ENCODE results near the gene CBLL1.

The CBLL1 gene

DNA sequence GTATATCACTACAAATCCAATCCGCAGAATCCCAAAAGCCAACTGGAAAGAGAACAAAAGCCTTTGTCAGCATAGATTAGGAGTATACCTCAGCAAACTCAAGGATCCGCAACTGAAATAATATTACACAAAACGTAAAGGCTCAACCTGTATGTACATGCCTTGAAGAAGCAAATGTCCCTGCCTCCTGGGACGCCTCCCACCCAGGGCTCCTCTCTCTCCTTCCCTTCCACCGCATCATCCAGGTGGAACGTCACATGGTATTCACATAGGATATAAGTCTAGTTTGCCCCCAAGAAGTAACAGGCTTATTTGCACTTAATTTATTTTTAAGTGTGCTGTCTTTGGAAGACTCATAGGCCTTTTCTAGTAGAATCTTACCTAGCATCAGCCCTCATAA is 45.7 kb downstream of the CBLL1 start:
- Histone ChIP-seq H3K4ac (ENCODE audit: low read depth, low read length) (no peak overlapping the region), H2BK12ac (ENCODE audit: low read length) (no peak overlapping the region), H2BK120ac (ENCODE audit: insufficient read depth, low read length, poor library complexity) (no peak overlapping the region), H3K4me2 (ENCODE audit: low read length) (no peak overlapping the region), H3K36me3 (ENCODE audit: control insufficient read depth in 1 of 2, insufficient read depth in 2 of 2, low read length in 2 of 2) (no peaks in the 10 kb centered on the region), H3K4me1 (ENCODE audit: control insufficient read depth in 1 of 2, insufficient read depth in 2 of 2, low read length in 2 of 2) (no peaks in the 10 kb centered on the region), H3K79me2 (ENCODE audit: control insufficient read depth, insufficient read depth, low read length, poor library complexity) (no peaks in the 10 kb centered on the region), H4K91ac (ENCODE audit: low read depth, low read length) (no peak overlapping the region), H4K8ac (ENCODE audit: low read depth, low read length) (no peak overlapping the region), H4K12ac (ENCODE audit: low read depth, low read length) (no peak overlapping the region), H3K4me3 (ENCODE audit: low read depth, low read length) (no peak overlapping the region), H3K9me3 (ENCODE audit: insufficient read depth, low read depth, low read length) (no peaks in the 10 kb centered on the region), H2AFZ (ENCODE audit: insufficient read depth, low read length, poor library complexity) (no peak overlapping the region), H2AK5ac (ENCODE audit: low read length) (no peak overlapping the region), H2BK5ac (ENCODE audit: low read depth, low read length, poor library complexity) (no peak overlapping the region), H3K27me3 (ENCODE audit: insufficient read depth, low read length) (no peaks in the 10 kb centered on the region), H3K14ac (ENCODE audit: low read length) (no peak overlapping the region), H3K27ac (ENCODE audit: low read depth, low read length) (no peak overlapping the region), H3K9ac (ENCODE audit: low read length) (no peak overlapping the region), H3K18ac (ENCODE audit: low read length) (no peak overlapping the region), H3K79me1 (ENCODE audit: low read length) (no peaks in the 10 kb centered on the region), H3K23ac (ENCODE audit: low read length) (no peak overlapping the region)
- DNase-seq: no peak
- no CpG with 5 or more reads among the region's 6 CpGs for WGBS (ENCODE audit: extremely low coverage, insufficient coverage, insufficient read length)

DNA sequence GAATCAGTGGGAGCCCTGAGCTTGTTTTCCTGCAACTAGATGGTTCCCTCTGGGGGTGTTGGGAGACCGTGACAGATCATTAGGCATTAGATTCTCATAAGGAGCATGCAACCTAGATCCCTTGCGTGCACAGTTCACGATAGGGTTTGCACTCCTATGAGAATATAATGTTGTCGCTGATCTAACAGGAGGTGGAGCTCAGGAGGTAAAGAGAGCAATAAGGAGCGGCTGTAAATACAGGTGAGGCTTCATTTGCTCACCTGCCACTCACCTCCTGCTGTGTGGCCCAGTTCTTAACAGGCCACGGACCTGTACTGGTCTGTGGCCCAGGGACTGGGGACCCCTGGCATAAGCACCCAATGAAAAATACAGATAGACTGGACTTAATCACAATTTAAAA is 48.4 kb downstream of the CBLL1 start:
- Histone ChIP-seq H3K18ac (ENCODE audit: low read length) (no peak overlapping the region), H2AK5ac (ENCODE audit: low read length) (no peak overlapping the region), H2BK5ac (ENCODE audit: low read depth, low read length, poor library complexity) (no peak overlapping the region), H3K79me2 (ENCODE audit: control insufficient read depth, insufficient read depth, low read length, poor library complexity) (no peaks in the 10 kb centered on the region), H3K4me2 (ENCODE audit: low read length) (no peak overlapping the region), H3K27ac (ENCODE audit: low read depth, low read length) (no peak overlapping the region), H2BK12ac (ENCODE audit: low read length) (no peak overlapping the region), H2BK120ac (ENCODE audit: insufficient read depth, low read length, poor library complexity) (no peak overlapping the region), H4K8ac (ENCODE audit: low read depth, low read length) (no peak overlapping the region), H3K79me1 (ENCODE audit: low read length) (no peaks in the 10 kb centered on the region), H3K36me3 (ENCODE audit: control insufficient read depth in 1 of 2, insufficient read depth in 2 of 2, low read length in 2 of 2) (no peaks in the 10 kb centered on the region), H3K14ac (ENCODE audit: low read length) (no peak overlapping the region), H3K4me3 (ENCODE audit: low read depth, low read length) (no peak overlapping the region), H3K4ac (ENCODE audit: low read depth, low read length) (no peak overlapping the region), H3K9me3 (ENCODE audit: insufficient read depth, low read depth, low read length) (no peaks in the 10 kb centered on the region), H4K91ac (ENCODE audit: low read depth, low read length) (no peak overlapping the region), H3K9ac (ENCODE audit: low read length) (no peak overlapping the region), H3K23ac (ENCODE audit: low read length) (no peak overlapping the region), H3K27me3 (ENCODE audit: insufficient read depth, low read length) (no peaks in the 10 kb centered on the region), H3K4me1 (ENCODE audit: control insufficient read depth in 1 of 2, insufficient read depth in 2 of 2, low read length in 2 of 2) (no peaks in the 10 kb centered on the region), H4K12ac (ENCODE audit: low read depth, low read length) (no peak overlapping the region), H2AFZ (ENCODE audit: insufficient read depth, low read length, poor library complexity) (no peak overlapping the region)
- no peak for DNase-seq
- no CpG with 5 or more reads among the region's 6 CpGs for WGBS (ENCODE audit: extremely low coverage, insufficient coverage, insufficient read length)

DNA sequence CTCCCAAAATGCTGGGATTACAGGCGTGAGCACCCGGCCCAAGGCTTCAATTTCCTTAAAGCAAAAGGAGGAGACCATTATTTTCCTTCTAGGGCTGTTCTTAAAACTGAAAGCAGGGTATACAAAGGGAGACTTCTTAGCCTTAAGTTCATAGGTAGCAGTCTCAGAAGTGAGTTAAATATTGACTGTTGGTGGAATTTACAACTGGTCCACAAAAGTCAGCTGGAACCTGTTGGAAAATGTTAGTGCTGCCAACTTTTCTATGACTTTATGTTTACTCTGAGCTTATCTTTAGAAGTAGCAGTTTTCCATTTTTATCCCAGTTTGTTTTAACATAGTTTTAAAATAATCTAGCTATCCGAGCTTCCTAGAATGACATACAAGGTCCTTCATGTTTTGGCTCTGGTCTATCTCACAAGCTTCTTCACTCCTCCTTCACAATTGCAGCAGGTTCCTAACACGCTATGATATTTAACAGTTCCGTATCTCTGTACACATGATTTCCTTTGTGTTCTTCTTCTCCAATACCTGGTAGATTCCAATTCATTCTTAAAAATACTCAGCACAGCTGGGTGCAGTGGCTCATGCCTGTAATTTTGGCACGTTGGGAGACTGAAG is 55.8 kb downstream of the CBLL1 start:
- Histone ChIP-seq H3K4me3 (ENCODE audit: low read depth, low read length) (no peak overlapping the region), H3K4me1 (ENCODE audit: control insufficient read depth in 1 of 2, insufficient read depth in 2 of 2, low read length in 2 of 2) (no peaks in the 10 kb centered on the region), H2BK120ac (ENCODE audit: insufficient read depth, low read length, poor library complexity) (no peak overlapping the region), H3K9me3 (ENCODE audit: insufficient read depth, low read depth, low read length) (no peaks in the 10 kb centered on the region), H3K36me3 (ENCODE audit: control insufficient read depth in 1 of 2, insufficient read depth in 2 of 2, low read length in 2 of 2) (no peaks in the 10 kb centered on the region), H2AK5ac (ENCODE audit: low read length) (no peak overlapping the region), H3K9ac (ENCODE audit: low read length) (no peak overlapping the region), H2BK5ac (ENCODE audit: low read depth, low read length, poor library complexity) (no peak overlapping the region), H3K27ac (ENCODE audit: low read depth, low read length) (no peak overlapping the region), H3K4me2 (ENCODE audit: low read length) (no peak overlapping the region), H3K27me3 (ENCODE audit: insufficient read depth, low read length) (no peaks in the 10 kb centered on the region), H4K91ac (ENCODE audit: low read depth, low read length) (no peak overlapping the region), H4K12ac (ENCODE audit: low read depth, low read length) (no peak overlapping the region), H3K79me2 (ENCODE audit: control insufficient read depth, insufficient read depth, low read length, poor library complexity) (no peaks in the 10 kb centered on the region), H3K79me1 (ENCODE audit: low read length) (no peaks in the 10 kb centered on the region), H3K23ac (ENCODE audit: low read length) (no peak overlapping the region), H2AFZ (ENCODE audit: insufficient read depth, low read length, poor library complexity) (no peak overlapping the region), H4K8ac (ENCODE audit: low read depth, low read length) (no peak overlapping the region), H3K14ac (ENCODE audit: low read length) (no peak overlapping the region), H2BK12ac (ENCODE audit: low read length) (no peak overlapping the region), H3K4ac (ENCODE audit: low read depth, low read length) (no peak overlapping the region), H3K18ac (ENCODE audit: low read length) (no peak overlapping the region)
- no CpG with 5 or more reads among the region's 6 CpGs for WGBS (ENCODE audit: extremely low coverage, insufficient coverage, insufficient read length)
- DNase-seq: no peak

DNA sequence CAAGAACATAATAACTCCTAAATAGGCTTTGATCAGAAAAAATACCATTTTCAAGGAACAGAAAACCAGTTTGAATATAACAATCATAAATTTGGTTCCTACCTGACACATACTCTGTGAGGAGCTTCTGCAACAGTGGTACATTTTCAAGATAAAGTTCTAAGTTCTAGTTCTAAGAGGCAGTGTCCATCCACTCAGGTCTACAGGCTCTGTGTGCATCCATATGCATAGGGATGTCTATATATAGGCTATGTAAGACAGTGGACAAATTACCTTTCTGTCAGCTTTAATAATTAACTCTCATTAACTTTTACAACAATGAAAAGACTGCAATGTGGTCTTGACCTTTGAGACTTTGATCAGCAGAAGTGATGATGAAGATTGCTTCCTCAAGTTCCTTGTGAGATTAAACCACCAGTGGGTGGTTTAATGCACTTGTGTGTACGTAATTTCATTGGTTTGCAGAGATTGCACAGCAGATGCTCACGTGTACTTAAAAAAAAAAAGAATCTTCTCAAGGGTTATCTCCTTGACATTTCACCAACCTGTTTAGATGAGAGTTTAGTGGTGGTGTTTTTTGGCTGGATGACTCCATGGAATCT is 59.2 kb downstream of the CBLL1 start, which contains the start of gene SLC26A3:
Gene SLC26A3 (minus strand): TSS at position 215 of the 602 bp plus-strand sequence. CDS start 8,714 bp downstream, outside the sequence.
- no peaks in the 10 kb centered on the region for H3K4me1 ChIP-seq (ENCODE audit: control insufficient read depth in 1 of 2, insufficient read depth in 2 of 2, low read length in 2 of 2)
- no CpG with 5 or more reads among the region's 2 CpGs for WGBS (ENCODE audit: extremely low coverage, insufficient coverage, insufficient read length)
- H3K4me2 ChIP-seq (ENCODE audit: low read length): no peak within 1 kb of the TSS
- no peak within 1 kb of the TSS for H4K12ac ChIP-seq (ENCODE audit: low read depth, low read length)
- H3K9ac ChIP-seq (ENCODE audit: low read length): no peak within 1 kb of the TSS
- no peak within 1 kb of the TSS for H2AK5ac ChIP-seq (ENCODE audit: low read length)
- no peak within 1 kb of the TSS for H3K27ac ChIP-seq (ENCODE audit: low read depth, low read length)
- no peaks in the 10 kb centered on the region for H3K9me3 ChIP-seq (ENCODE audit: insufficient read depth, low read depth, low read length)
- H2BK12ac ChIP-seq (ENCODE audit: low read length): no peak within 1 kb of the TSS
- H3K79me2 ChIP-seq (ENCODE audit: control insufficient read depth, insufficient read depth, low read length, poor library complexity): no peaks in the 10 kb centered on the region
- H3K14ac ChIP-seq (ENCODE audit: low read length): no peak within 1 kb of the TSS
- no peaks in the 10 kb centered on the region for H3K36me3 ChIP-seq (ENCODE audit: control insufficient read depth in 1 of 2, insufficient read depth in 2 of 2, low read length in 2 of 2)
- H4K91ac ChIP-seq (ENCODE audit: low read depth, low read length): no peak within 1 kb of the TSS
- no peak within 1 kb of the TSS for H2BK5ac ChIP-seq (ENCODE audit: low read depth, low read length, poor library complexity)
- H2BK120ac ChIP-seq (ENCODE audit: insufficient read depth, low read length, poor library complexity): no peak within 1 kb of the TSS
- no peak within 1 kb of the TSS for H4K8ac ChIP-seq (ENCODE audit: low read depth, low read length)
- no peak within 1 kb of the TSS for H3K23ac ChIP-seq (ENCODE audit: low read length)
- H2AFZ ChIP-seq (ENCODE audit: insufficient read depth, low read length, poor library complexity): no peak within 1 kb of the TSS
- no peak within 1 kb of the TSS for H3K4ac ChIP-seq (ENCODE audit: low read depth, low read length)
- no peak for DNase-seq
- H3K4me3 ChIP-seq (ENCODE audit: low read depth, low read length): no peak within 1 kb of the TSS
- H3K18ac ChIP-seq (ENCODE audit: low read length): no peak within 1 kb of the TSS
- no peaks in the 10 kb centered on the region for H3K79me1 ChIP-seq (ENCODE audit: low read length)
- H3K27me3 ChIP-seq (ENCODE audit: insufficient read depth, low read length): no peaks in the 10 kb centered on the region
